H1 (cell line): ENCODE measurements around the gene ZSWIM6. TPM values are rescaled to one million over a fixed set of nuclear protein-coding genes. Genes with fewer than 3 reads are reported as not detected.

Source experiments
- BCL11A ChIP-seq, 2 experiments: IDR thresholded peaks; one replicate each; pipeline ENCODE4 v1.6.1; 2011; ENCODE audit warnings: low read depth in 2 of 2, low read length in 2 of 2, mild to moderate bottlenecking in 2 of 2
- CHD2 ChIP-seq: IDR thresholded peaks from 2 replicates; pipeline ENCODE4 v1.6.1; 2012; ENCODE audit warnings: low read length, improper control_type of control experiment
- HDAC2 ChIP-seq, 2 experiments: fragments of 300-600 bp in 1 of 2; sonication (generic) in 1 of 2; IDR thresholded peaks; 2 replicates each; pipeline ENCODE4 v1.6.1; 2011 to 2012; ENCODE audit warnings: low read depth in 2 of 2, low read length in 2 of 2, mild to moderate bottlenecking in 2 of 2, moderate library complexity in 2 of 2, borderline replicate concordance in 1 of 2, inconsistent platforms in 1 of 2
- JUND ChIP-seq: IDR thresholded peaks from 2 replicates; pipeline ENCODE4 v1.6.1; 2011; ENCODE audit warnings: mild to moderate bottlenecking, improper control_type of control experiment, low read length
- KDM5A ChIP-seq: fragments of 200-600 bp; IDR thresholded peaks from 2 replicates; pipeline ENCODE4 v1.7.1; 2012; ENCODE audit warnings: mild to moderate bottlenecking, low read length, inconsistent platforms, mixed read lengths
- PHF8 ChIP-seq: fragments of 200-600 bp; sonication (generic); conservative IDR thresholded peaks from 2 replicates; pipeline ENCODE4 v1.7.1; 2012; ENCODE audit warnings: low read depth, mild to moderate bottlenecking, inconsistent platforms, low read length, moderate library complexity
- POLR2A ChIP-seq, 2 experiments: IDR thresholded peaks; 1 replicate in 1 of 2; 2 replicates in 1 of 2; pipeline ENCODE4 v1.6.1; 2011; ENCODE audit warnings: low read depth in 2 of 2, low read length in 2 of 2, mild to moderate bottlenecking in 2 of 2; ENCODE audit errors: control extremely low read depth in 1 of 2
- SP1 ChIP-seq: IDR thresholded peaks from 2 replicates; pipeline ENCODE4 v1.6.1; 2011; ENCODE audit warnings: low read depth, low read length
- SP2 ChIP-seq: IDR thresholded peaks from 2 replicates; pipeline ENCODE4 v1.6.1; 2012; ENCODE audit warnings: mild to moderate bottlenecking, low read length, inconsistent platforms
- polyA plus RNA-seq, 7 experiments: library from polyadenylated mRNA; depleted of rRNA in 3 of 7; stranded (reverse) in 5 of 7; unstranded in 2 of 7; fragments of >200 nt in 5 of 7; fragments of 200-250 nt in 2 of 7; gene quantifications; 1 replicate in 5 of 7; 2 replicates in 1 of 7; 4 replicates in 1 of 7; pipeline versions ENCODE4 v1.2.1 to v1.2.3, GENCODE V29; 2011 to 2013; ENCODE audit warnings: missing spikeins in 2 of 7, mixed read lengths in 2 of 7
- total RNA-seq: library from RNA; stranded (reverse); fragmentation: NEBNext Ultra II Directional; extraction: Animal tissue kit (Norgen Biotek cat#: 25700); gene quantifications from 2 replicates; pipeline ENCODE4 v1.2.1, GENCODE V29; 2021
- TF ChIP-seq, protein P1 (sequence below): fragments of 300-600 bp; sonication (generic); IDR thresholded peaks from 2 replicates; pipeline ENCODE4 v1.7.1; 2012; ENCODE audit warnings: low read length, moderate library complexity, mild to moderate bottlenecking, inconsistent platforms; ENCODE audit not compliant: insufficient replicate concordance
- TF ChIP-seq, protein P2 (sequence below): IDR thresholded peaks from 2 replicates; pipeline ENCODE4 v1.6.1; 2012; ENCODE audit warnings: inconsistent platforms

ZSWIM6 gene
- total and polyA plus RNA-seq, 2 of the 8 experiments (the other 6 are each of a cell fraction or from before 2014, with no cell fraction given) = 7.9 to 12.4 TPM

DNA sequence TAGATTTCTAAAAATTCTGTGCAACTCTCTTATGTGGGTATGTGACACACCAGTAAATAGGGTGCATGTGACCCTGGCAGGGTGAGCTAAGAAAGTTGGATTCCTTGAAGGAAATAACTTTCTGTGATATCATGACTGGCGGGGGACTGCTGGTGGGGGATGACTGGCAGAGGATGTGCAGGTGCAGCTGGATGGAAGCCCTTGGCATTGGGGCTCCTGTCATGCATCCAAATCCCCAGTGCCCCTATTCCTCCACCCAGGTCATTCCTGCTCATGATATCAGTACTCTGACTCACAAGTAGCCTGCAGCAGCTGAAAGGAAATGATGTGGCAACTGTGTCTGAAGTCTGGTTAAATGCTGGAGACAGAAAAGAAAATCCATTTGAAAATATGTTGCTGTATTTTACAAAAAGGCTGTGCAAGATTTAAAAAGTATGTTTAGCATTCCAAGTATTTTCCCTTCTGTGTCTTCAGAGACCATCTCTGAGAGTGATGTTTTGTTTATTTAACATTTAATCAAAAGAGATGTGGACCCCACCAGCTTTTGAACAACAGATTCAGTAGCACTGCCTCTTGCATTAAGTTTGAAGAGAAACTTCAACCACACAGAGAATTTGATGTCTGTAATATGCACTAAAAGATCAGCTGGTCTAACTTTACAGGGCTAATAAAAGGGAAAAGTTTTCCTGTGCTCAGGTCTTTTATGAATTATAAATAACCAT lies 17.9 kb upstream of the ZSWIM6 start (continued):
- TF ChIP-seq, protein P1, sequence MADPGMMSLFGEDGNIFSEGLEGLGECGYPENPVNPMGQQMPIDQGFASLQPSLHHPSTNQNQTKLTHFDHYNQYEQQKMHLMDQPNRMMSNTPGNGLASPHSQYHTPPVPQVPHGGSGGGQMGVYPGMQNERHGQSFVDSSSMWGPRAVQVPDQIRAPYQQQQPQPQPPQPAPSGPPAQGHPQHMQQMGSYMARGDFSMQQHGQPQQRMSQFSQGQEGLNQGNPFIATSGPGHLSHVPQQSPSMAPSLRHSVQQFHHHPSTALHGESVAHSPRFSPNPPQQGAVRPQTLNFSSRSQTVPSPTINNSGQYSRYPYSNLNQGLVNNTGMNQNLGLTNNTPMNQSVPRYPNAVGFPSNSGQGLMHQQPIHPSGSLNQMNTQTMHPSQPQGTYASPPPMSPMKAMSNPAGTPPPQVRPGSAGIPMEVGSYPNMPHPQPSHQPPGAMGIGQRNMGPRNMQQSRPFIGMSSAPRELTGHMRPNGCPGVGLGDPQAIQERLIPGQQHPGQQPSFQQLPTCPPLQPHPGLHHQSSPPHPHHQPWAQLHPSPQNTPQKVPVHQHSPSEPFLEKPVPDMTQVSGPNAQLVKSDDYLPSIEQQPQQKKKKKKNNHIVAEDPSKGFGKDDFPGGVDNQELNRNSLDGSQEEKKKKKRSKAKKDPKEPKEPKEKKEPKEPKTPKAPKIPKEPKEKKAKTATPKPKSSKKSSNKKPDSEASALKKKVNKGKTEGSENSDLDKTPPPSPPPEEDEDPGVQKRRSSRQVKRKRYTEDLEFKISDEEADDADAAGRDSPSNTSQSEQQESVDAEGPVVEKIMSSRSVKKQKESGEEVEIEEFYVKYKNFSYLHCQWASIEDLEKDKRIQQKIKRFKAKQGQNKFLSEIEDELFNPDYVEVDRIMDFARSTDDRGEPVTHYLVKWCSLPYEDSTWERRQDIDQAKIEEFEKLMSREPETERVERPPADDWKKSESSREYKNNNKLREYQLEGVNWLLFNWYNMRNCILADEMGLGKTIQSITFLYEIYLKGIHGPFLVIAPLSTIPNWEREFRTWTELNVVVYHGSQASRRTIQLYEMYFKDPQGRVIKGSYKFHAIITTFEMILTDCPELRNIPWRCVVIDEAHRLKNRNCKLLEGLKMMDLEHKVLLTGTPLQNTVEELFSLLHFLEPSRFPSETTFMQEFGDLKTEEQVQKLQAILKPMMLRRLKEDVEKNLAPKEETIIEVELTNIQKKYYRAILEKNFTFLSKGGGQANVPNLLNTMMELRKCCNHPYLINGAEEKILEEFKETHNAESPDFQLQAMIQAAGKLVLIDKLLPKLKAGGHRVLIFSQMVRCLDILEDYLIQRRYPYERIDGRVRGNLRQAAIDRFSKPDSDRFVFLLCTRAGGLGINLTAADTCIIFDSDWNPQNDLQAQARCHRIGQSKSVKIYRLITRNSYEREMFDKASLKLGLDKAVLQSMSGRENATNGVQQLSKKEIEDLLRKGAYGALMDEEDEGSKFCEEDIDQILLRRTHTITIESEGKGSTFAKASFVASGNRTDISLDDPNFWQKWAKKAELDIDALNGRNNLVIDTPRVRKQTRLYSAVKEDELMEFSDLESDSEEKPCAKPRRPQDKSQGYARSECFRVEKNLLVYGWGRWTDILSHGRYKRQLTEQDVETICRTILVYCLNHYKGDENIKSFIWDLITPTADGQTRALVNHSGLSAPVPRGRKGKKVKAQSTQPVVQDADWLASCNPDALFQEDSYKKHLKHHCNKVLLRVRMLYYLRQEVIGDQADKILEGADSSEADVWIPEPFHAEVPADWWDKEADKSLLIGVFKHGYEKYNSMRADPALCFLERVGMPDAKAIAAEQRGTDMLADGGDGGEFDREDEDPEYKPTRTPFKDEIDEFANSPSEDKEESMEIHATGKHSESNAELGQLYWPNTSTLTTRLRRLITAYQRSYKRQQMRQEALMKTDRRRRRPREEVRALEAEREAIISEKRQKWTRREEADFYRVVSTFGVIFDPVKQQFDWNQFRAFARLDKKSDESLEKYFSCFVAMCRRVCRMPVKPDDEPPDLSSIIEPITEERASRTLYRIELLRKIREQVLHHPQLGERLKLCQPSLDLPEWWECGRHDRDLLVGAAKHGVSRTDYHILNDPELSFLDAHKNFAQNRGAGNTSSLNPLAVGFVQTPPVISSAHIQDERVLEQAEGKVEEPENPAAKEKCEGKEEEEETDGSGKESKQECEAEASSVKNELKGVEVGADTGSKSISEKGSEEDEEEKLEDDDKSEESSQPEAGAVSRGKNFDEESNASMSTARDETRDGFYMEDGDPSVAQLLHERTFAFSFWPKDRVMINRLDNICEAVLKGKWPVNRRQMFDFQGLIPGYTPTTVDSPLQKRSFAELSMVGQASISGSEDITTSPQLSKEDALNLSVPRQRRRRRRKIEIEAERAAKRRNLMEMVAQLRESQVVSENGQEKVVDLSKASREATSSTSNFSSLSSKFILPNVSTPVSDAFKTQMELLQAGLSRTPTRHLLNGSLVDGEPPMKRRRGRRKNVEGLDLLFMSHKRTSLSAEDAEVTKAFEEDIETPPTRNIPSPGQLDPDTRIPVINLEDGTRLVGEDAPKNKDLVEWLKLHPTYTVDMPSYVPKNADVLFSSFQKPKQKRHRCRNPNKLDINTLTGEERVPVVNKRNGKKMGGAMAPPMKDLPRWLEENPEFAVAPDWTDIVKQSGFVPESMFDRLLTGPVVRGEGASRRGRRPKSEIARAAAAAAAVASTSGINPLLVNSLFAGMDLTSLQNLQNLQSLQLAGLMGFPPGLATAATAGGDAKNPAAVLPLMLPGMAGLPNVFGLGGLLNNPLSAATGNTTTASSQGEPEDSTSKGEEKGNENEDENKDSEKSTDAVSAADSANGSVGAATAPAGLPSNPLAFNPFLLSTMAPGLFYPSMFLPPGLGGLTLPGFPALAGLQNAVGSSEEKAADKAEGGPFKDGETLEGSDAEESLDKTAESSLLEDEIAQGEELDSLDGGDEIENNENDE = no peak
- no peak for TF ChIP-seq HDAC2 (IDR thresholded peaks at IDR 0.05; ENCODE audit: borderline replicate concordance in 1 of 2, low read depth in 2 of 2, low read length in 2 of 2)
- TF ChIP-seq, protein P2, sequence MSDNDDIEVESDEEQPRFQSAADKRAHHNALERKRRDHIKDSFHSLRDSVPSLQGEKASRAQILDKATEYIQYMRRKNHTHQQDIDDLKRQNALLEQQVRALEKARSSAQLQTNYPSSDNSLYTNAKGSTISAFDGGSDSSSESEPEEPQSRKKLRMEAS = no peak
- no peak for TF ChIP-seq POLR2A (IDR thresholded peaks at IDR 0.05; ENCODE audit: control extremely low read depth in 1 of 2, low read depth in 2 of 2, low read length in 2 of 2)
- TF ChIP-seq SP1 = no peak
- TF ChIP-seq CHD2 = no peak
- TF ChIP-seq BCL11A (IDR thresholded peaks at IDR 0.05; ENCODE audit: low read depth in 2 of 2, low read length in 2 of 2) = no peak
- TF ChIP-seq SP2 = no peak
- no peak for TF ChIP-seq JUND
- no peak for TF ChIP-seq PHF8
- no peak for TF ChIP-seq KDM5A
